Breast epithelium (tissue), 3 donors: ENCODE results near the gene MED14.

Source experiments
- POLR2A ChIP-seq: fragments of 450-650 bp; IDR thresholded peaks from one replicate; pipeline ENCODE4 v1.6.1; 2016; ENCODE audit warnings: antibody characterized with exemption, mild to moderate bottlenecking, moderate library complexity
- POLR2AphosphoS5 ChIP-seq, 3 donors: sonication (generic); formaldehyde crosslinking; IDR thresholded peaks; one replicate each; pipeline ENCODE4 v1.6.1; 2017; ENCODE audit warnings: antibody characterized with exemption in 3 of 3
- TF ChIP-seq, protein P1 (sequence below), 3 donors: fragments of 450-650 bp; IDR thresholded peaks; one replicate each; pipeline ENCODE4 v1.5.1; 2016 to 2017; ENCODE audit warnings: antibody characterized with exemption in 3 of 3, mild to moderate bottlenecking in 3 of 3, moderate library complexity in 3 of 3

DNA sequence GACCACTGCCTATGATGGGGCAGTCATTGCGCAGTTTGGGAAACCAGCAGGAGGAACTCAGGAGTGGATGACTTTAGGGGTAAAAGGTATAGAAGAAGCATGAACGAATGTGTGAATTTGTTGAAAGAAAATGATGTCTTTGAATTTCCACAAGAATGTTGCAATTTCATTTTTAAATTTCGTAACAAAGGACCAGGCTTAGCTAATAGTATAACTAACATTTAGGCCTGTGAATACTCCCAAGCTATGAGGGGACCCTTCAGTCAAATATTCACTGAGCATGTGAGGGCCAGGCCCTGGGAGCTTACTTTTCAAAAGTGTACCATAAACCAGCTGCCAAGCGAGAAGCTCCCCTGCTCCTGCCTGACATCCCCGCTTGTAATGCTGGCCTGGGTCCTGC, 106.8 kb downstream of the MED14 start:
- TF ChIP-seq, protein P1, sequence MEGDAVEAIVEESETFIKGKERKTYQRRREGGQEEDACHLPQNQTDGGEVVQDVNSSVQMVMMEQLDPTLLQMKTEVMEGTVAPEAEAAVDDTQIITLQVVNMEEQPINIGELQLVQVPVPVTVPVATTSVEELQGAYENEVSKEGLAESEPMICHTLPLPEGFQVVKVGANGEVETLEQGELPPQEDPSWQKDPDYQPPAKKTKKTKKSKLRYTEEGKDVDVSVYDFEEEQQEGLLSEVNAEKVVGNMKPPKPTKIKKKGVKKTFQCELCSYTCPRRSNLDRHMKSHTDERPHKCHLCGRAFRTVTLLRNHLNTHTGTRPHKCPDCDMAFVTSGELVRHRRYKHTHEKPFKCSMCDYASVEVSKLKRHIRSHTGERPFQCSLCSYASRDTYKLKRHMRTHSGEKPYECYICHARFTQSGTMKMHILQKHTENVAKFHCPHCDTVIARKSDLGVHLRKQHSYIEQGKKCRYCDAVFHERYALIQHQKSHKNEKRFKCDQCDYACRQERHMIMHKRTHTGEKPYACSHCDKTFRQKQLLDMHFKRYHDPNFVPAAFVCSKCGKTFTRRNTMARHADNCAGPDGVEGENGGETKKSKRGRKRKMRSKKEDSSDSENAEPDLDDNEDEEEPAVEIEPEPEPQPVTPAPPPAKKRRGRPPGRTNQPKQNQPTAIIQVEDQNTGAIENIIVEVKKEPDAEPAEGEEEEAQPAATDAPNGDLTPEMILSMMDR (IDR thresholded peaks at IDR 0.05), result no peak
- TF ChIP-seq POLR2A (no peak), POLR2AphosphoS5 (IDR thresholded peaks at IDR 0.05) (no peak)
